ENCODE data around the gene HBZ.
A peak's percentile ranks its signal among the peaks of the same experiment; 100 is the strongest.
"Not testable (repeated sequence)": the region's sequence is repeated elsewhere in the genome, so short reads cannot be mapped to it uniquely, and the experiment has no call there.

The HBZ gene

DNA sequence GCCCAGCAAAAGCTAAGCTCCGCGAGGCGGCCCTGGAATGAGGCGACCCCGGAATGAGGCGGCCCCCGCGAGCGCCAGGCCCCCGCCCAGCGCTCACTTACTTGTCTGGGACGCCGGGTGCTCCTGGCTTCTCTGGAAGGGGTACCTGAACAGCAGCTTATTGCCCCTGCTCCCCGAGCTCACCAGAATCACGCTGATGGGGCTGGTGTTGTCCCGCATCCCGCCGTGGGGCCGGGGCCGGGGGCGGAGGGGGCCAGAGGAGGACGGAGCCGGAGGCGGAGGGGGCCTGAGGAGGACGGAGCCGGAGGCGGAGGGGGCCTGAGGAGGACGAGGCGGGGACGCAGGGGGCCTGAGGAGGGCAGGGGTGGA is 14.4 kb upstream of the HBZ start:
- no peak for DNase-seq

DNA sequence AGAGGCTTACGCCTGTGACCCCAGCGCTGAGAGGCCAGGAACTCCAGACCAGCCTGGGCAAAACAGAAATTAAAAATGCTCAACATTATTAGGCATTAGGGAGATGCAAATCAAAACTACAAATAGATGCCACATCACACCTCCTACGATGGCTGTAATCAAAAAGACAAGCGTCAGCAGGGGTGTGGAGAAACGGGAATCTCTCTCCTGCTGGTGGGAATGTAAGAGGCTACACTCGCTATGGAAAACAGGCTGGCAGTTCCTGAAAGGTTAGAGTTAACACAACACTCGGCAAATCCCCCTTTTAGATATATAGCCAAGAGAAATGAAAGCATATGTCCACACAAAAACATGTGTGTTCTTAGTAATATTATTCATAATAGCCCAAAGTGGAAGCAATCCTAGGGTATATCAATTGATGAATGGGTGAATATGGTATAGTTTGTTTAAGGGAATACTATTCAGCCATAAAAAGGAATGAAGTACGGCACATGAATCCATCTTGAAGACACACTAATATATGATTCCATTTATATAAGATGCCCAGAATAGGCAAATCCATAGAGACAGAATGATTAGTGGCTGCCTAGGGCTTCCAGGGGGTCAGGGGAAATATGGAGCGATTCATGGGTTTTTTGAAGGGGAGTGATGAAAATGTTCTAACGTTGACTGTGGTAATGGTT is 12.1 kb upstream of the HBZ start:
- no peak for DNase-seq

DNA sequence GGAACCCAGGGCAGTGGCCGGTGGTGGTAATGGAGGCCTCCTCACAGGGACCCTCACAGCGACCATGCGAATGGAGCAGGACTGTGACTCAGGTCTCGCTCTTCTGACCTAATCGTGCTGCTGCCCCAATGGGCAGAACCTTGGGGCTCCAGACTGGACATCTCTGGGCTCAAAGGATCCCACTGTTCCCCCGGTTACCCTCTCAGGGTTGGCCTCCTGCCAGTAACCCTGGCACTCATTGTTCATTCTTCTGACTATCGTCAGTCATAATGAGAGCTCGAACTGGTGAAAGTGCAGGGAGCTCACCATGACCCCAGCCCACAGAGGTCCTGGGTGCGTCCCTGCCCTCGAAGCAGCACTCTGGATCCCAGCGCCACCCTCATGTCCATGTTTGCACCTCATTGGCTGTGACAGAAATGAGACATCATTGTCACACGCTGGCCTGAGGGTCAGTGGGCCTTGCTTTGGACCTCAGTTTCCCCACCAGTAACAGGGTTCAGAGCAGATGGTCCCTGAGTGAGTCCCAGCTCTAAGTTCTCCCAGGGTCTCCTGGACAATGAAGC is 10.0 kb upstream of the HBZ start:
- peak; percentile 2 for DNase-seq

DNA sequence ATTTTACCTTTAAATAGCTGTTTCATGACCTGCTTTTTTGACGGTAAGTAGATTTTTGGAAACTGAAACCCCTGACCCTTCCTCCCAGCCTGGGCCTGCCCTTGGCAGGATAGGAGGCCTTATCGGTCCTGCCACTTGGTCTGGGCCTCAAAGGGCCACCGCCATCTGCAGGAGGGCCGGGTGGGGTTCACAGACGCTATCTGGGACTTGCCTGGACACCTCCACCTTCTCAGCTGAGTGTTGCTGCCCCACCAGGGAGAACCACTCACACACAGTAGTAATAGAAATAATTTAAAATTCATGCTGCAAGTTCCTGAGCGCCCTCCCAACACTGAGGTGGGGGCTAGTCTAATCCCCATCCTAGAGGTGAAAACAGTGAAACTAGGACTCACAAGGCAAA is 9.4 kb upstream of the HBZ start:
- DNase-seq = no peak

DNA sequence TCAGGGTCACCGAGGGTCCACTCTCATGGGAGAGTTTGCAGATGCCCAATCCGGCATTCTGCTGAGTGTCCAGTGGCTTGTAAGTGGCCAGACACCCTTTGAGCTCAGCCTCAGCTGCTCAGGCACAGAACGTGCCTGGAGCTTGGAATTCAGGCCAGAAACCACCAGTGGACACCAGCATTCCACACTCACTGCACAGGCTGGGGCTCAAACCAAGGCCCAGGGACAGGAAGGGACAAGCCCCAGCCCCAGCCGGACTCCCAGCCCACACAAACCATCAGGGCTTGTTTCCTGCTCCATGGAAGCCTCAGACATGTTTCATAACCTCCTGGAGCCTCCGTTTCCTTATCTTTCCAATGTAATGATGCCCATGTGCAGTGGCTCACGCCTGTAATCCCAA is 9.0 kb upstream of the HBZ start:
- DNase-seq = no peak

DNA sequence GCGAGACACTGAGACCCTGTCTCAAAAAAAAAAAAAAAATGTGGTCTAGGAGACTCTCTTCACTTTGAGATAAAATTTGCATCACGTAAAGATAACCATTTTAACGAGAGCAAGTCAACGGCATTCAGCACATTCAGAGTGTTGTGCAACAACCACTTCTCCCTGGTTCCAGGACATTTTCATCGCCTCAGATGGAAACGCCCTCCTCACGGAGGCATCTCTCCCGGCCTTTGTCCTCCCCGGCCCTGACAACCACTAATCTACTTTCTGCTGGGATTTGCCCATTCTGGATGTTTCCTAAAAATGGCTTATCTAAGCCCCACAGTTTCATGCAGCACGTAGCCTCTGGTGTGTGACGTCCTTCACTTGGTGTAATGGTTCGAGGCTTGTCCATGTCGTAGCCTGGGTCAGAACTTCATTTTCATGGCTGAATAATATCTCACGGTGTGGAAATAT is 7.6 kb upstream of the HBZ start:
- no peak for DNase-seq

DNA sequence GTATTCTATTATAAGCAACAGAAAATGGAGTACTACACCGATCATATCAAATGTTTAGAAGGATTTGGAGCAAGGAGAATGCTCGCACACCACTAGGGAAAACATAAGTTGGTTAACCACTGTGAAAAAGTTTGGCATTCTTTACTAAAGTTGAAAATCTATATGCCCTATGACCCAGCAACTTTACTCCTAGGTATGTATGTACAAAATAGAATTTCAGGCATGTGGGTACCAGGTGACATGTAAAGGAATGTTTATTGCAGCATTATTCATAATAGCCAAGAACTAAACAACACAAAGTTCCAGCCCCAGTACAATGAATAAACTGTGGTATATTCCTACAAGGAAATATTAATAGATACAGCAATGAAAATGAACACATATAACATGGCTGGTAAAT is 5.8 kb upstream of the HBZ start:
- no peak for DNase-seq

DNA sequence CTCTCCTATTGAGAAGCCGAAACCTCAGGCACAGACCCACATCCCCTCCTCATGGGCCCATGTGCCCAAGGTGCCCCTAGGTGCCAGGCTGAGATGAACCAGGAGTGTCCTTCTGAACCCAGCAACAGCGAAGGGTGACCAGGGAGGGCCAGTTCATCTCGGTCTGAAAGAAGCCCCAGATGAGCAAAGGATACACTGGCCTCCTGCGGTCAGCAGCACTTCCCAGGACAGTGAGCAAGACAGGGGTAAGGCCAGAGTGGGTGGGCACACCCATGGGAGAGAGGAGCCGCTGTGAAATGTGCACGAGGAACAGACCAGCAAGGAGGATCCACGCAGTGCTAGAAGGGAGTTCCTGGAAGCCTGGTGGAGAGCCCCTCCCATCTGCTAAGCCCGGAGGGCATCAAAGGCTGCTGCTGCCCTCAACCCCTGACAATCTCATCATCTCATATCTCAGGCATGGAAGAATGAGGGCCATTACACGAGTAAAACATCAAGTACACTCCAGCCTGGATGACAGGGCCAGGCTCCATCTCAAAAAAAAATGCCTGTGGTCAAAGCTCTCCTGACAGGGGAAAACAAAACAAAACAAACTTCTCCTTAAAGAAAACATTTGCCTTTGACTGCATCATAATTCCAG is 3.3 kb upstream of the HBZ start:
- no peak for DNase-seq

DNA sequence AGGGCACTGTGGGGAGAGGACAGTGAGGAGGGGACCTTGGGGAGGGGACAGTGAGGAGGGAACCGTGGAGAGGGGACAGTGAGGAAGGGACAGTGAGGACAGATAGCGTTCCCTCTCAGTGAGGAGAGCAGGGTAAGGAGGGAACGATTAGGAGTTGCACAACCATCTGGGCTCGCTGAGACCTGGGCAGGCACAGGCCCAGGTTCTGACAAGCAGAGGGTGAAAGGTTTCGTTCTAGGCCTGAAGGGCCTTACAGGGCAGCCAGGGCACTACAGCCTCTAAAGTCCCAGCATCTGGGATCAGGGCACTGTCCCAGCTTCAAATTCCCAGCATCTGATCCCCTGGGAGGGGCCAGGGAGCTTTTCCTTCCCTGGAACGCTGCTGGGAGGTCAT is 681 bp downstream of the HBZ start:
- not testable (repeated sequence) for DNase-seq

DNA sequence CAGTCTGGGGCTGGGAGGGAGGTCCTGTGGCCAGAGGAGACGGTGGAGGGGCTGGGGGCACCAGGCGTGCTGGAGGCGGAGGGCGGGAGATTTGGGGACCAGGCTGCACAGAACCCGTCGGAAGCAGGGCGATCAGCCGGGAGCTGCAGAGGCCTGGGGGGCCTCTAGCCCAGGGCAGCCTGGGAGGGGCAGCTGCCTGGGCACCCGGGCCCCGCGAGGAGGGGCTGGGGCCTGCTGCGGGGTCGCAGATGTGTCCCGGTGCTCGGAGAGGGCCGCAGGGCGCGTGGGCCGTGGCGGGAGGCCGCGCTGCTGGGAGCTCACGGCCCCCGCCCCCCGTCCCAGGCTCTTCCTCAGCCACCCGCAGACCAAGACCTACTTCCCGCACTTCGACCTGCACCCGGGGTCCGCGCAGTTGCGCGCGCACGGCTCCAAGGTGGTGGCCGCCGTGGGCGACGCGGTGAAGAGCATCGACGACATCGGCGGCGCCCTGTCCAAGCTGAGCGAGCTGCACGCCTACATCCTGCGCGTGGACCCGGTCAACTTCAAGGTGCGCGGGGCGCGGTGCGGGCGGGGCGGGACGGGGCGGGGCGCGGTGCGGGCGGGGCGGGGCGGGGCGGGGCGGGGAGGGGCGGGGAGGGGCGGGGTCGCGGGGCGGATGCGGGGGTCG is 1.2 kb downstream of the HBZ start:
- DNase-seq = not testable (repeated sequence)

DNA sequence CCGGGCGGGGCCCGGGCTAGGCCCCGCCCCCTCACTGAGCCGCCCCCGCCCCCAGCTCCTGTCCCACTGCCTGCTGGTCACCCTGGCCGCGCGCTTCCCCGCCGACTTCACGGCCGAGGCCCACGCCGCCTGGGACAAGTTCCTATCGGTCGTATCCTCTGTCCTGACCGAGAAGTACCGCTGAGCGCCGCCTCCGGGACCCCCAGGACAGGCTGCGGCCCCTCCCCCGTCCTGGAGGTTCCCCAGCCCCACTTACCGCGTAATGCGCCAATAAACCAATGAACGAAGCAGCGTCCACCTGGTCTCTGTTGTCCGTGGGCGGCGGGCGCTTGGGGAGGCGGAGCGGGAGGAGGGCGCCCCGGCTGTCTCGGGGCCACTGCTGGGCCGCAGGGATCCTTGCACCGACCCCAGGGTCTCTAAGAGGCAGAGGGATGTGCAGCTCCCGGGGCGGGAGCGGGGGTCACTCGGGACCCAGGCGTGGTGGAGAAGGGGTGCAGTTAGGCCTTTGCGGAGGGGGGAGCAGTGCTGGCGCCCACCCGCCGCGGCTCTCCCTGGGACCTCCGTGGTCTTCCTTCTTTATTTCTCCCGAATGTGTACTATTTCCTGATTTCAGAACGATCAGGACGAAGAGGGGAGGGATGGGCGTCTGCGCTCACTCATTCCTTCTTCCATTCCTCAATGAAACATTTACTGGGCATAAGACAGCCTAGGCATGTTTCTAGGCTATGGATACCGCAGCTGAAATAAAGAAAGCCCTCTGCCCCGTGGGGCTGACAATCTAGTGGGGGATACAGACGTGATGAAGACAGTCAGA is 2.0 kb downstream of the HBZ start:
- no peak for DNase-seq

DNA sequence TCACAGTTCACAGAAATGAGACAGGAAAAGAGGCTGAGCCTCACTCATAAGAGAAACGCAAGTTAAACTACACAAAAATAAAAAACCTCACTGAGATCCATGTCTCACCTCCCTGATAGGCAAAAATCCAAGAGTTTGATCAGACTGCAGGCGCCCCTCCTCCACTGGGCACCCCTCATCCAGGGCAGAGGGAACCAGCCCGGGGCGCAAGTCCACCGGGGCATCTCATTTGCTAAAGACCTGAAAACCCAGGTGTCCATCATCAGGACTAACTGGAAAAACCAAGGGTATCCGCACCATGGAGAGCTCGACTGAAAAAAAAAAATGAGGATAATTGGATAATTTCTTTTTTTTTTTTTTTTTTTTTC is 2.6 kb downstream of the HBZ start:
- no peak for DNase-seq

DNA sequence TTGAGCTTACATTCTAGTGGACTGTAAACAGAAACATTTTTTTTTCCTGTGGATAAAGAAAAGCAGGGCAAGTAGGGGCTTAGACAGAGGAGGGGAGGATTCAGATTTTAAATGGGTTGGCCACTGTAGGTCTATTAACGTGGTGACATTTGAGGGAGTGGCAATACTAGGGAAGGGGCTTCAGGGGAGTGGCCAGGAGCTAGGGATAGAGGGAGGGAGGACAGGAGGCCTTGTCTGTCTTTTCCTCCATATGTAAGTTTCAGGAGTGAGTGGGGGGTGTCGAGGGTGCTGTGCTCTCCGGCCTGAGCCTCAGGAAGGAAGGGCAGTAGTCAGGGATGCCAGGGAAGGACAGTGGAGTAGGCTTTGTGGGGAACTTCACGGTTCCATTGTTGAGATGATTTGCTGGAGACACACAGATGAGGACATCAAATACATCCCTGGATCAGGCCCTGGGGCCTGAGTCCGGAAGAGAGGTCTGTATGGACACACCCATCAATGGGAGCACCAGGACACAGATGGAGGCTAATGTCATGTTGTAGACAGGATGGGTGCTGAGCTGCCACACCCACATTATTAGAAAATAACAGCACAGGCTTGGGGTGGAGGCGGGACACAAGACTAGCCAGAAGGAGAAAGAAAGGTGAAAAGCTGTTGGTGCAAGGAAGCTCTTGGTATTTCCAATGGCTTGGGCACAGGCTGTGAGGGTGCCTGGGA is 6.8 kb downstream of the HBZ start:
- no peak for DNase-seq

DNA sequence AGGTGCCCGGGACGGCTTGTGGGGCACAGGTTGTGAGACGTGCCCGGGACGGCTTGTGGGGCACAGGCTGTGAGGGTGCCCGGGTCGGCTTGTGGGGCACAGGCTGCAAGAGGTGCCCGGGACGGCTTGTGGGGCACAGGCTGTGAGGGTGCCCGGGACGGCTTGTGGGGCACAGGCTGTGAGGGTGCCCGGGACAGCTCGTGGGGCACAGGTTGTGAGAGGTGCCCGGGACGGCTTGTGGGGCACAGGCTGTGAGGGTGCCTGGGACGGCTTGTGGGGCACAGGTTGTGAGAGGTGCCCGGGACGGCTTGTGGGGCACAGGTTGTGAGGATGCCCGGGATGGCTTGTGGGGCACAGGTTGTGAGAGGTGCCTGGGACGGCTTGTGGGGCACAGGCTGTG is 7.8 kb downstream of the HBZ start:
- DNase-seq = not testable (repeated sequence)

DNA sequence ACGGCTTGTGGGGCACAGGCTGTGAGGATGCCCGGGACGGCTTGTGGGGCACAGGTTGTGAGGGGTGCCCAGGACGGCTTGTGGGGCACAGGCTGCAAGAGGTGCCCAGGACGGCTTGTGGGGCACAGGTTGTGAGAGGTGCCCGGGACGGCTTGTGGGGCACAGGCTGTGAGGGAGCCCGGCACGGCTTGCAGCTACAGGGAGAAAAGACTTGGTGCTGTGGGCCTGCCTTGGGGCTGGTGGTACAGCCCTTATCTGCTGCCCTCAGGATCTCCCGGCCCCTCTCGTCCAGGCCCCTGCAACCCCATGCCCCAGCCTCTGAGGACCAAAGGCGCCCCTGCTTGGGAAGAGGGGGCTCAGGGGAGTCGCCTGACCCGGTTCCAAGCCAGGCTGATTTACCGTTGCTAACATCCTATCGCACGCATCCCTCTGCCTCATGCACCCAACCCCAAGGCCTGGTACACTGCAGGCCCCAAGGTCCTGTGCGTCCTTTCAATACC is 8.3 kb downstream of the HBZ start:
- DNase-seq = no peak

DNA sequence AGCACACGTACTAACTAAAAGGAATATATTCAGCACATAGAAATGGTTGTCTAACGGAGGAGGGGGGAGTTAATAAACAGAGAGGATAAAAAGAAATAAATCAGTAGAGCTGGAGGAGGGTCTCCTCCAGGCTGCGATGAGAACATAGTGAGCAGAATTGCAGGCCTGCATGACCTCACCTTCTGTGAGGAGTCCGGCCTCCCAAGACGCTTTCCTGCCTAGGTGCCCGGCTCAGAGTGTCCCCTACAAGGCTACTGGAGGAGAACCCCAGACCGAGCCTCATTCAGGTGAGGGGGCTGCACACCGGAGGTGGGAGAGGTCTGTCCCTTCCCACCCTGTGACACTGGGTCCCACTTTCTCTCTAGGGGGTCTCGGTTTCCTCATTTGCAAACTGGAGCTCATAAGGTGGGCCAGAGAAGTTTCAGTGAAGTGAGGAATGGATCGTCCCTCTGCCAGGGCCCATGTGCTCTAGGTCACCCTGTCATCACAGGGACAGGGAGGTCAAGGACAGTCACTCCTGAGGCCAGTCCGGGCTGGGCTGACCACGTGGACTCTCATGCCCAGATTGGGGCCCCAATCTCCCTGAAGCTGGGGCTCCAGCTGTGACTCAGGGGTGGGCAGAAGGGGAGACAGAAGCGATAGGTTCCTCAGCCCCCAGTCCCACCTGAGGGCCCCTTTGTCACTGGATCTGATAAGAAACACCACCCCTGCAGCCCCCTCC is 10.0 kb downstream of the HBZ start:
- DNase-seq = no peak

DNA sequence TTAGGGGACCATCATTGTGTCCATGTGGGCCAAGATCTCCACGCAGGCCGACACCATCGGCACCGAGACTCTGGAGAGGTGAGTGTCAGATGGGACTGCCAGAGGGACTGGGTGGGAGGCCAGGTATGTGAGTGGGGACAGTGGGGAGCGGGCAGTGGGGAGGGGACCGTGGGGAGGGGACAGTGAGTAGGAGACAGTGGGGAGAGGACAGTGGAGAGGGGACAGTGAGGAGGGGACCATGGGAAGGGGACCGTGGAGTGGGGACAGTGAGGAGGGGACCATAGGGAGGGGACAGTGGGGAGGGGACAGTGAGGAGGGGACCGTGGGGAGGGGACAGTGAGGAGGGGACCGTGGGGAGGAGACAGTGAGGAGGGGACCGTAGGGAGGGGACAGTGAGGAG is 10.7 kb downstream of the HBZ start:
- not testable (repeated sequence) for DNase-seq

DNA sequence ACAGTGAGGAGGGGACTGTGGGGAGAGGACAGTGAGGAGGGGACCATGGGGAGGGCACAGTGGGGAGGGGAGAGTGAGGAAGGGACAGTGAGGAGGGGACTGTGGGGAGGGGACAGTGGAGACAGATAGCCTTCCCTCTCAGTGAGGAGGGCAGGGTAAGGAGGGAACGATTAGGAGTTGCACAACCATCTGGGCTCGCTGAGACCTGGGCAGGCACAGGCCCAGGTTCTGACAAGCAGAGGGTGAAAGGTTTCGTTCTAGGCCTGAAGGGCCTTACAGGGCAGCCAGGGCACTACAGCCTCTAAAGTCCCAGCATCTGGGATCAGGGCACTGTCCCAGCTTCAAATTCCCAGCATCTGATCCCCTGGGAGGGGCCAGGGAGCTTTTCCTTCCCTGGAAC is 11.3 kb downstream of the HBZ start:
- DNase-seq = not testable (repeated sequence)

DNA sequence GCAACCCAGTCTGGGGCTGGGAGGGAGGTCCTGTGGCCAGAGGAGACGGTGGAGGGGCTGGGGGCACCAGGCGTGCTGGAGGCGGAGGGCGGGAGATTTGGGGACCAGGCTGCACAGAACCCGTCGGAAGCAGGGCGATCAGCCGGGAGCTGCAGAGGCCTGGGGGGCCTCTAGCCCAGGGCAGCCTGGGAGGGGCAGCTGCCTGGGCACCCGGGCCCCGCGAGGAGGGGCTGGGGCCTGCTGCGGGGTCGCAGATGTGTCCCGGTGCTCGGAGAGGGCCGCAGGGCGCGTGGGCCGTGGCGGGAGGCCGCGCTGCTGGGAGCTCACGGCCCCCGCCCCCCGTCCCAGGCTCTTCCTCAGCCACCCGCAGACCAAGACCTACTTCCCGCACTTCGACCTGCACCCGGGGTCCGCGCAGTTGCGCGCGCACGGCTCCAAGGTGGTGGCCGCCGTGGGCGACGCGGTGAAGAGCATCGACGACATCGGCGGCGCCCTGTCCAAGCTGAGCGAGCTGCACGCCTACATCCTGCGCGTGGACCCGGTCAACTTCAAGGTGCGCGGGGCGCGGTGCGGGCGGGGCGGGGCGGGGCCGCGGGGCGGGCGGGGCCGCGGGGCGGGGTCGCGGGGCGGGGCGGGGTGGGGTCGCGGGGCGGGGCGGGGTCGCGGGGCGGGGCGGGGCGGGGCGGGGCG is 11.8 kb downstream of the HBZ start:
- DNase-seq = not testable (repeated sequence)

DNA sequence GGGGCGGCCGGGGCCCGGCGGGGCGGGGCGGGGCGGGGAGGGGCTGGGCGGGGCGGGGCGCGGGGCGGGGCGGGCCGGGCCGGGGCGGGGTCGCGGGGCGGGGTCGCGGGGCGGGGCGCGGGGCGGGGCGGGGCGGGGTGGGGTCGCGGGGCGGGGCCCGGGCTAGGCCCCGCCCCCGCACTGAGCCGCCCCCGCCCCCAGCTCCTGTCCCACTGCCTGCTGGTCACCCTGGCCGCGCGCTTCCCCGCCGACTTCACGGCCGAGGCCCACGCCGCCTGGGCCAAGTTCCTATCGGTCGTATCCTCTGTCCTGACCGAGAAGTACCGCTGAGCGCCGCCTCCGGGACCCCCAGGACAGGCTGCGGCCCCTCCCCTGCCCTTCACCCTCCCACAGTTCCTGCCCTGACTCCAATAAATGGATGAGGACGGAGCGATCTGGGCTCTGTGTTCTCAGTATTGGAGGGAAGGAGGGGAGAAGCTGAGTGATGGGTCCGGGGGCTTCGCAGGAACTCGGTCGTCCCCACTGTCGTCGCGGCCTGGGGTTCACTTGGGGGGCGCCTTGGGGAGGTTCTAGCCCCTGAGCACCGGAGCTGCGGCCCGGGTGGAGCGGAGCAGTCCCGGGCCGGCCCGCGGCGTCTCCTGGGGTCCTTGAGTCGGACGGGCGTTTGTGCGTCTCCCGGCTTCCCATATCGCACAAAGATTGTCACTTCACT is 12.5 kb downstream of the HBZ start:
- DNase-seq = no peak
